ENCODE results near the gene NRTN. TPM values are rescaled to one million over a fixed set of nuclear protein-coding genes. Genes with fewer than 3 reads are reported as not detected.

Gene NRTN
- 0.55 to 1.4 TPM (median 1.2 TPM) in 5 replicates for total RNA-seq (2022; extraction: Qiagen RNA extraction)

DNA sequence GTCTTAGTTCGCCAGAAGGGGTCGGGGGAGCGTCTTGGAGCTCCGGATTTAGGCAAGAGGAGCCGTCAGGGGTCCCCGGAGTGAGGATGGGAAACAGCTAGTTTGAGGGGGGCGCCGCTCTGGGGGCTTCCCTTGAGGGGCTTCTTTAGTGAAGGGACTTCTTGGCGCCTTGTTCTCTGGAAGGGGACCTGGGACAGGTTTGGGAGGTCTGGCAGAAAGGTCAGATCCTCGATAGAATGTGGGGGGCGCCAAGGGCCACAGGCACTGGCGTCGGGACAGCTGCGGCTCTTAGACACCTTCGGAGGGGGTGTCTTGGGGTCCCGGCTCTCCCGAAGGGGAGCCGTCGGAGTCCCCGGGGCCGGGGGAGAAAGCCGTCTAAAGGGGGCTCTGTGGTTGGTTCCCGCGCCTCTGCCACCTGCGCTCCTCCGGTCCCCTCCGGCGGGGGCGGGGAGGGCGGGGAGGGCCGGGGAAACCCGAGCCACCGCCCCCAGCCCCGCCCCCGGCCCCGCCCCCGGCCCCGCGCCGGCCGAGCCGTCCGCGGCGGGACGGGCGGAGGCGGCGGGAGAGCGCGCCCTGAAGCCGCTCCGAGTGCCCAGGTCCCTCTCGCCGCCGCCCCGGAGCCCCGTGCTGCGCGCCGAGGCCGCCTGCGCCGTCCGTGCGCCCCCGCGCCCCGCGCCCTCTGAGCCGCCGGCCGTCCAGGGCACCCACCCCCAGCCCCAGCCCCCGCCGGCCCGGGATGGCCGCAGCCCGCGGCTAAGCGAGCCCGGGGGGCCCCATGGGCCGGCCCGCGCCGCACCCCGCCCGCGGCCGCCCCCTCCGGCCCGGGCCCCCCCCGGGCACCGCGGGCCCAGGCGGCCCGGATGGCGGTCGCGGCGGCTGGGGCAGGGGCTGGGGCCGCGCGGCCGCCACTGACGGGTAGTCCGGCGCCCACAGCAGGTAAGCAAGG is at the start of gene NRTN:
Gene NRTN, plus strand, starts transcription at position 552 of the 946 bp plus-strand sequence. CDS start 19,099 bp downstream, outside the sequence.

GRCh38 chr19:5784581-5785147 is 20.2 kb upstream of the NRTN start, which contains the start of gene PRR22:
Gene PRR22, minus strand, starts transcription at chr19:5784746. Its CDS starts 86 bp downstream, at chr19:5784660.

GRCh38 chr19:5790559-5791520 is 14.0 kb upstream of the NRTN start, which contains the start of gene DUS3L:
Gene DUS3L, minus strand, starts transcription at chr19:5791163. Its CDS starts 22 bp downstream, at chr19:5791141.

DNA sequence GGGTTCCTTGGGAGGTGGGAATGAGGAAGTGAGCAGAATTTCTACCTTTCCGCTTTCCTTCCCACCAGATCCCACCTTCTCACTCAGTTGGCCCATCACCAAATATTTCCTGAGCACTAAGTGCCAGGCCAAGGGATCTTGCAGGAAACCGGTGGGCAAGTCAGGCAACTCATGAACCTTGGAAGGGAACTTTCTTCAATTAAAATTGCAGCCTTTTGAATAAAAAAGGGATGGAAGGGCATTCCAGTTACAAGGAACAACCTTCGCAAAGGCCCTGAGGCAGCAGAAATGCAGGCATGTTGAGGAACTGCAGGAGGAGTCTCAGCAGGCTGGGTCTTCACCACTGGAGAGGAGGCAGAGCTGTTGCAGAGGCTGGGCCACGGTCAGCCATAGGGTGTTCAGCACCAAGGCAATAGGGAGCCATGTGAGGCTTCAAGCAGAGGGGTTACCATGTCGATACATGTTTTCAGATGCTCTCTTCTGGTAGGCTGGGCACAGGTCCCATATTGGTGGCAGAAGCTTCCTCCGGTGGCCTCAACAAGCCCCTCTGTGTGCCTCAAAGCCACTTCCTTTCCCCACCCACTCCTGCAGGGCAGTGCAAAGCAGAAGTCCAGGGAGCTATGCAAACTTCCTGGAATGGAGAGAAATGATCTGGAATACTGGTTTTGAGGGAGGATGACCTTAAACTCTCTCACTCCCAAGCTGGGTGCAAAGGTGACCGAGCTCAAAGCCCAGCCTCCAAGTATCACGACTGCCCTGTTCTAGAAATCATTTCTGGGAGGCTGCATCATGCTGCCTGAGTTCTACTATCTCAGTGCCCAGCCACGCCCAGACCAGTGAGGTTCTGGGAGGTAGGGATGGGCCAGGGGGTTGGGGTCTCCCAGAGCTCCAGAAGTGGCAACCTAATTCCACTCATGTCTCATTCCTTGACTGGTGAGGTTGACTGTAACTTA is 34.5 kb downstream of the NRTN start, which contains the start of gene FUT6:
Gene FUT6, minus strand, starts transcription at position 638 of the 953 bp plus-strand sequence. CDS start 7,135 bp downstream, outside the sequence.

GRCh38 chr19:5851302-5851701 is 46.4 kb downstream of the NRTN start, which contains the start of gene FUT3:
Gene FUT3, minus strand, starts transcription at chr19:5851449.

Other genes with a start within 250 kb of the NRTN start
- 2.5 to 3.1 TPM (median 2.8 TPM) in 5 replicates for gene TINCR, start 237.1 kb upstream of the NRTN start, total RNA-seq (2022; extraction: Qiagen RNA extraction)
- 32.5 to 36.1 TPM (median 33.8 TPM) in 5 replicates for gene SAFB2, start 182.3 kb upstream of the NRTN start, total RNA-seq (2022; extraction: Qiagen RNA extraction)
- 48.8 to 62.9 TPM (median 51.8 TPM) in 5 replicates for gene SAFB, start 182.0 kb upstream of the NRTN start, total RNA-seq (2022; extraction: Qiagen RNA extraction)
- 42.9 to 71.6 TPM (median 67.7 TPM) in 5 replicates for gene MICOS13, start 124.6 kb upstream of the NRTN start, total RNA-seq (2022; extraction: Qiagen RNA extraction)
- gene HSD11B1L, start 124.0 kb upstream of the NRTN start, total RNA-seq (2022; extraction: Qiagen RNA extraction), result 3.7 to 5.7 TPM (median 4.5 TPM) in 5 replicates
- 626 to 897 TPM (median 766 TPM) in 5 replicates for gene RPL36, start 114.8 kb upstream of the NRTN start, total RNA-seq (2022; extraction: Qiagen RNA extraction)
- gene LONP1, start 84.9 kb upstream of the NRTN start, total RNA-seq (2022; extraction: Qiagen RNA extraction), result 55.4 to 58.6 TPM (median 57.8 TPM) in 5 replicates
- gene CATSPERD, start 84.4 kb upstream of the NRTN start, total RNA-seq (2022; extraction: Qiagen RNA extraction), result 0.03 TPM in 2 of 5 replicates, not detected in the others
- 1.3 to 2.8 TPM (median 2.4 TPM) in 5 replicates for gene PRR22, start 20.3 kb upstream of the NRTN start, total RNA-seq (2022; extraction: Qiagen RNA extraction)
- 26.8 to 30.4 TPM (median 28.9 TPM) in 5 replicates for gene DUS3L, start 13.9 kb upstream of the NRTN start, total RNA-seq (2022; extraction: Qiagen RNA extraction)
- gene FUT6, start 34.6 kb downstream of the NRTN start, total RNA-seq (2022; extraction: Qiagen RNA extraction), result not detected in 5 replicates
- 0.05 to 0.06 TPM in 2 of 5 replicates, not detected in the others for gene FUT3, start 46.4 kb downstream of the NRTN start, total RNA-seq (2022; extraction: Qiagen RNA extraction)
- not detected in 5 replicates for gene FUT5, start 65.5 kb downstream of the NRTN start, total RNA-seq (2022; extraction: Qiagen RNA extraction)
- gene NDUFA11, start 98.7 kb downstream of the NRTN start, total RNA-seq (2022; extraction: Qiagen RNA extraction), result 181 to 306 TPM (median 282 TPM) in 5 replicates
- gene VMAC, start 99.8 kb downstream of the NRTN start, total RNA-seq (2022; extraction: Qiagen RNA extraction), result 0.34 to 0.62 TPM (median 0.58 TPM) in 5 replicates
- gene CAPS, start 109.2 kb downstream of the NRTN start, total RNA-seq (2022; extraction: Qiagen RNA extraction), result 0.74 to 1.9 TPM (median 1.4 TPM) in 5 replicates
- 38.4 to 44.0 TPM (median 40.2 TPM) in 5 replicates for gene RANBP3, start 173.1 kb downstream of the NRTN start, total RNA-seq (2022; extraction: Qiagen RNA extraction)

Measured in A549 treated with Hydrocortisone at 1 μM for 4 hours (cell line).